PC-9 (cell line): ENCODE results near the gene MED12. TPM values are rescaled to one million over a fixed set of nuclear protein-coding genes. Genes with fewer than 3 reads are reported as not detected.

Experiments used
- BruUV-seq: library from RNA; stranded (reverse); fragments of 400-500 nt; replicated peaks from 2 replicates; lab custom pipeline; 2021; lab: Mats Ljungman, UMichigan
- CTCF ChIA-PET: fragments of 300-600 bp; sonication (Branson Sonifier 250); formaldehyde crosslinking; loops from one replicate; lab custom pipeline; 2022; ENCODE audit warnings: antibody characterized with exemption; lab: Charles Lee
- POLR2A ChIA-PET: fragments of 300-600 bp; sonication (Branson Sonifier 250); formaldehyde crosslinking; loops from one replicate; lab custom pipeline; 2022; ENCODE audit warnings: antibody characterized with exemption; ENCODE audit not compliant: unreplicated experiment; lab: Charles Lee
- DNase-seq, 2 experiments: peaks; one replicate each; pipeline versions ENCODE4 v3.0.0 to v3.0.0-alpha.2; 2015 to 2022; ENCODE audit warnings: mixed read lengths in 1 of 2
- H2AFZ ChIP-seq: fragments of 200-600 bp; sonication (generic); 2 replicates; pipeline ENCODE4 v1.8.1; 2017; ENCODE audit warnings: antibody characterized with exemption
- H3F3A ChIP-seq: fragments of 200-600 bp; sonication (generic); 2 replicates; pipeline ENCODE4 v1.8.1; 2017; ENCODE audit warnings: antibody characterized with exemption, mild to moderate bottlenecking, low read depth; ENCODE audit not compliant: insufficient read depth
- H3K27ac ChIP-seq: fragments of 200-600 bp; sonication (generic); 2 replicates; pipeline ENCODE4 v1.6.1; 2016; ENCODE audit warnings: mixed run types
- H3K27me3 ChIP-seq: fragments of 200-600 bp; sonication (generic); 2 replicates; pipeline ENCODE4 v1.6.1; 2016; ENCODE audit warnings: low read depth, mixed run types; ENCODE audit not compliant: insufficient read depth
- H3K36me3 ChIP-seq: fragments of 200-600 bp; sonication (generic); 2 replicates; pipeline ENCODE4 v1.6.1; 2016; ENCODE audit warnings: low read depth, mixed run types
- H3K4me1 ChIP-seq: fragments of 200-600 bp; sonication (generic); replicated peaks from 2 replicates; pipeline ENCODE4 v1.6.1; 2016; ENCODE audit warnings: mixed run types; ENCODE audit not compliant: insufficient read depth
- H3K4me2 ChIP-seq: fragments of 200-600 bp; sonication (generic); 2 replicates; pipeline ENCODE4 v1.6.1; 2017; ENCODE audit warnings: mixed run types
- H3K4me3 ChIP-seq: fragments of 200-600 bp; sonication (generic); 2 replicates; pipeline ENCODE4 v1.6.1; 2016; ENCODE audit warnings: mixed run types
- H3K79me2 ChIP-seq: fragments of 200-600 bp; sonication (generic); 2 replicates; pipeline ENCODE4 v1.6.1; 2017; ENCODE audit warnings: low read depth, mixed run types
- H3K9me2 ChIP-seq: fragments of 200-600 bp; sonication (generic); 2 replicates; pipeline ENCODE4 v1.8.1; 2017; ENCODE audit warnings: mild to moderate bottlenecking; ENCODE audit not compliant: insufficient read depth
- H3K9me3 ChIP-seq: fragments of 200-600 bp; sonication (generic); 2 replicates; pipeline ENCODE4 v1.8.1; 2016; ENCODE audit warnings: low read depth; ENCODE audit not compliant: insufficient read depth
- H4K20me1 ChIP-seq: fragments of 200-600 bp; sonication (generic); 2 replicates; pipeline ENCODE4 v1.8.1; 2017; ENCODE audit not compliant: insufficient read depth
- CTCF ChIP-seq: fragments of 200-600 bp; sonication (generic); conservative IDR thresholded peaks from 2 replicates; pipeline ENCODE4 v1.6.1; 2017; ENCODE audit warnings: mixed run types, antibody characterized with exemption, mild to moderate bottlenecking, moderate library complexity
- EZH2 ChIP-seq: fragments of 200-600 bp; sonication (generic); IDR thresholded peaks from 2 replicates; pipeline ENCODE4 v1.8.0; 2017; ENCODE audit warnings: antibody characterized with exemption, low read depth
- intact Hi-C: fragments of 100-400 bp; cut with micrococcal nuclease; formaldehyde crosslinking; loops from one replicate; pipeline ENCODE4 v1.10.0; 2022; ENCODE audit not compliant: unreplicated experiment
- total RNA-seq: library from RNA; stranded (reverse); gene quantifications from 2 replicates; pipeline ENCODE4 v1.2.3, GENCODE V29; 2021

Gene MED12
- total RNA-seq, 1 experiment from 2014 or later = 51.6 TPM

GRCh38 chrX:71191248-71191647, 72.9 kb downstream of the MED12 start:
- Histone ChIP-seq H2AFZ (no peak overlapping the region), H3K79me2 (no peaks in the 10 kb centered on the region), H3K27ac (no peak overlapping the region), H3K27me3 (no peaks in the 10 kb centered on the region), H3F3A (no peaks in the 10 kb centered on the region), H3K4me3 (no peak overlapping the region), H4K20me1 (no peaks in the 10 kb centered on the region), H3K9me2 (no peaks in the 10 kb centered on the region), H3K36me3 (no peaks in the 10 kb centered on the region), H3K9me3 (no peaks in the 10 kb centered on the region), H3K4me2 (no peak overlapping the region), H3K4me1 (no peaks in the 10 kb centered on the region)
- ChIA-PET POLR2A (no interaction called here), CTCF (interaction anchor here (0.5 kb wide), 1 partner anchor 35 kb away, joined by 4 read pairs; no protein-coding TSS in a partner anchor)
- no peak for TF ChIP-seq CTCF
- no peak for TF ChIP-seq EZH2
- intact Hi-C loops = no loop called here
- BruUV-seq = no TSS peak
- no peak for DNase-seq

Other genes starting within 250 kb of the MED12 start
- not detected in 2 replicates for gene TEX11, start 209.9 kb upstream of the MED12 start, total RNA-seq
- not detected in 2 replicates for gene SLC7A3, start 187.5 kb upstream of the MED12 start, total RNA-seq
- 53.1 and 63.1 TPM in 2 replicates for gene SNX12, start 50.3 kb upstream of the MED12 start, total RNA-seq
- 22.0 and 29.3 TPM in 2 replicates for gene FOXO4, start 22.7 kb upstream of the MED12 start, total RNA-seq
- gene CXorf65, start 11.9 kb upstream of the MED12 start, total RNA-seq = not detected in 2 replicates
- gene IL2RG, start 7.0 kb upstream of the MED12 start, total RNA-seq = not detected in 2 replicates
- 0.63 and 0.65 TPM in 2 replicates for gene NLGN3, start 26.2 kb downstream of the MED12 start, total RNA-seq
- not detected in 2 replicates for gene GJB1, start 104.6 kb downstream of the MED12 start, total RNA-seq
- gene ZMYM3, start 135.5 kb downstream of the MED12 start, total RNA-seq = 45.3 and 45.7 TPM in 2 replicates
- gene NONO, start 165.0 kb downstream of the MED12 start, total RNA-seq = 499 and 551 TPM in 2 replicates
- gene ITGB1BP2, start 183.2 kb downstream of the MED12 start, total RNA-seq = 5.2 and 5.4 TPM in 2 replicates
- 45.9 and 49.6 TPM in 2 replicates for gene TAF1, start 247.8 kb downstream of the MED12 start, total RNA-seq